Measurements from ENCODE around the gene TBC1D14.

TBC1D14 gene

DNA sequence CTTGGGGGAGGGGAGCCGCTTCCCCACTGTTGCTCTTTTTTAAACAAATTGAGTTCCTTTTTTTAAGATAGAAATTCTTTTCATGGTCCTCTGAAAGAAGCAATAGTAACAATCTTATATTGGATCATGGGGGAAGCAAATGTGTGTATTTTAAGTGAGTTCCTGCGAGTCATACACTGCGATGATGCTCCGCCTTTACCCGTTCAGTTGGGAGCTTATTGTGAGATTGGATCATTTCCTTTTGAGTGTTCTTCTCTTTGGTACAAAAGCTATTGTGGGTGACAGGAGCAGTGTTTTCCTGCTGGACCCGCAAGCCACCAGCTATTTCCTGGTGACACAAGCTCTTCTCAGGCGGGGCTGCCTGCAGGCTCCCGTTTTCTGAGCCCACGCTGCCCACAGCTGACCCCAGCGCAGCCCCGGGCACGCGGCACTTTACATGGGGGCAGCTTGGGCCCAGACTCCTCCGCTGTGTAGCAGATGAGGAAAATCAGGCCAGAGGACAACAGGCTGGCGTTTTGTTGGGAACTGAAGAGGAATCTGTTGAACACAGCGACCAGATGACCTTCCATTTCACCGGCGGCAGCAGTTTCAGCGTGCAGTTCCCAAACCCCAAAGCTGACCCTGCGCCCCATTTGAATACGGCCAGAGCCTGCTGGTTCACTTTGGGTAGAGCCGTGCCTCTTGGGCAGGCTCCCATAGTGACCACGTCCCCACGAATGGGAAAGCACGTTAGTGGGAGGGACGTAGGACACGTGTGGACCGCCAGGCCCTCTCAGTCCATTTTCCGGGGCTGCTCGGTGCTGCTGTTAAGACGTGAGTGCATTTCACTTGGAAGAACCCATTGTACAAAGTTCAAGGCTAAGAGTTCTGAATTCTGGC is 145.7 kb downstream of the TBC1D14 start:
- TF ChIP-seq, protein P1, sequence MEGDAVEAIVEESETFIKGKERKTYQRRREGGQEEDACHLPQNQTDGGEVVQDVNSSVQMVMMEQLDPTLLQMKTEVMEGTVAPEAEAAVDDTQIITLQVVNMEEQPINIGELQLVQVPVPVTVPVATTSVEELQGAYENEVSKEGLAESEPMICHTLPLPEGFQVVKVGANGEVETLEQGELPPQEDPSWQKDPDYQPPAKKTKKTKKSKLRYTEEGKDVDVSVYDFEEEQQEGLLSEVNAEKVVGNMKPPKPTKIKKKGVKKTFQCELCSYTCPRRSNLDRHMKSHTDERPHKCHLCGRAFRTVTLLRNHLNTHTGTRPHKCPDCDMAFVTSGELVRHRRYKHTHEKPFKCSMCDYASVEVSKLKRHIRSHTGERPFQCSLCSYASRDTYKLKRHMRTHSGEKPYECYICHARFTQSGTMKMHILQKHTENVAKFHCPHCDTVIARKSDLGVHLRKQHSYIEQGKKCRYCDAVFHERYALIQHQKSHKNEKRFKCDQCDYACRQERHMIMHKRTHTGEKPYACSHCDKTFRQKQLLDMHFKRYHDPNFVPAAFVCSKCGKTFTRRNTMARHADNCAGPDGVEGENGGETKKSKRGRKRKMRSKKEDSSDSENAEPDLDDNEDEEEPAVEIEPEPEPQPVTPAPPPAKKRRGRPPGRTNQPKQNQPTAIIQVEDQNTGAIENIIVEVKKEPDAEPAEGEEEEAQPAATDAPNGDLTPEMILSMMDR (IDR thresholded peaks at IDR 0.05): no peak
- H3K4me3 ChIP-seq: no peak overlapping the region
- H3K27ac ChIP-seq: no peak overlapping the region
- no peak for DNase-seq (ENCODE audit: low spot score)

DNA sequence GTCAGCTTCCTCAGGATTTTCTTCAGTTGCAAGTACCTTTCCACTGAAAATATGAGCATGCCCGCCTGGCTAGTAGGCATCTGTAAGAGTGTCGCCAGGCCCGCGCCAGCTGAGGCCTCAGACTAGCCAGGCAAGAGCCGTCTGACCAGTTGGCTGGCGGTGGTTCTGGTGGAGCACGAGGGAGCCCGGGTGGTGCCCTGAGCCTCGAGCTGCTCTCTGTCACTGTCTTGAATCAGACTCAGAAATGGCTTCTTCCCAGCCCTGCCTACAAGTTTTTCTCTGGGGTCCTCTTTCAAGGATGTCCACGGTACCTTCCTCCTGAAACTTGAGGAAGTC is 146.3 kb downstream of the TBC1D14 start:
- DNase-seq (ENCODE audit: low spot score): no peak
- Histone ChIP-seq H3K27ac (no peak overlapping the region), H3K4me3 (no peak overlapping the region)
- TF ChIP-seq, protein P1 (IDR thresholded peaks at IDR 0.05): no peak

DNA sequence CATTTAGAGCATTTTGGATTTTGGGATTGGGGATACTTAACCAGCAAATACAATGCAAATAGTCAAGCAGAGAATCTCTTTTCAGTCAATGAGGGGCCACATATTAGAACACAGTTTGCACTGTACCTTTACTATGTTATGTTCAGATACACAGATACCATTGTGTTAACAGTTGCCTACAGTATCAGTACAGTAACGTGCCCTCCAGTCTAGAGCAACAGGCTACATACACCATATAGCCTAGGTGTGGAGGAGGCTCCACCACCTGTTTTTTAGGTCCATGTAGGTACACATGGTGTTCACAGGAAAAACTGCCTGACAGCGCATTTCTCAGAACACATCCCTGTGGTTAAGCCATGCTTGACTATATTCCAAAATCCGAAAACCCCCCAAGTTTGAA is 149.2 kb downstream of the TBC1D14 start:
- no peak overlapping the region for H3K27ac ChIP-seq
- no peak overlapping the region for H3K4me3 ChIP-seq
- no peak for DNase-seq (ENCODE audit: low spot score)
- TF ChIP-seq, protein P1 (IDR thresholded peaks at IDR 0.05): no peak

DNA sequence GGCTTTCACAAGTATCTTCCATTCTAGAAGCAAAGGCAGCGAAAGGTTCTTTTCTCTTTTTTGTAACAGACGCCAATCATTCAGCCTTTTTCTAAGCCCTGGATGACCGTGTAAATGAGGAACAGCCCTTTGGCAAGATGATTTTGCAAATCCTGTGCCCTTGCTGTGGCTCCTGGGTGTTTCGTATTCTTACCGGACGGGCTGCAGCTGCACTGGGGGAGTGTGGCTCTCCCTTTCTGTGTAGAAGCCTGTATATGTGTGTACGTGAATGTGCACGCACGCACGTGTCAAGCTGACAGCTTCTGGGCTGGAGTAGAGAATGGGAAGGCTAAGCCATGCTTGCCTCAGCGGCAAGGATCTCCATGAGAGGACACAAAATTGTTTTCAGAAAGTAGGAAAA is 150.0 kb downstream of the TBC1D14 start:
- H3K4me3 ChIP-seq: no peak overlapping the region
- no peak overlapping the region for H3K27ac ChIP-seq
- no peak for DNase-seq (ENCODE audit: low spot score)
- TF ChIP-seq, protein P1 (IDR thresholded peaks at IDR 0.05): no peak

DNA sequence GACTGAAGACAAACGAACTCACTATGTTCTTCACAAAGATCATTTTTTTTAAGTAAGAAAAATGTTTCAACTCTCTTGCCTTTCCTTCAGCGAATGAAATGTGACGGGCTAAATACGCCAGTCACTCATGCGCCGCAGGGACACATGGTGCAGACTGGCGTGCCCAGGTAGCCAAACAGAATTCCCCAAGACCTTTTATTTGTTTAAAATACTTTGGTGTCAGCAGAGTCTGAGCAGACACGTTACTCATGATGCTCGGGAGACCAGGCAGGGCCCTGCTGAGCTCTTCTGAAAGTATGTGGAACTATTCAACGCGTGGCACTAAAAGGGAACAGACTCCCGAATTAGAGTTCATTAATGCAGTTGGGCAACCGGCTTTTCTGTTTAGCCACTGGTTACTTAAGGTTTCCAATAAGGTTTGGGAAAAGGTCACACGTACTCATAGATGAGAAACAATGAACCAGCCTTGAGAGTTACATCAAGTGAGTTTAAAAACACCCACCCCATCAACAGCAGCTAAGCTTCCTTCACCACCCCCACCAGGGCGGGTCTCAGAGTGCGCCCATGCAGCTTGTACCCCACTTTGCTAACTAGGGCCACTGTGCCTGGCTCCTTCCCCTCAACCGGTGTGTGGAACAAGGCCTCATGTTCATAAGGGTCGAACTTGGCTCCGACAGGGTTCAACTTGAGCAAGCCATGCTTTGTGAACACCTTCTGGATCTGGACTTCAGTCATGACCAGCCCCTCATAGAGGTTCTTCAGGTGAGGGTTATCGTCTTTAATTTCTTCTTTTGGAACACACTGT is 150.9 kb downstream of the TBC1D14 start:
- no peak for DNase-seq (ENCODE audit: low spot score)
- no peak overlapping the region for H3K4me3 ChIP-seq
- TF ChIP-seq, protein P1 (IDR thresholded peaks at IDR 0.05): no peak
- no peak overlapping the region for H3K27ac ChIP-seq

DNA sequence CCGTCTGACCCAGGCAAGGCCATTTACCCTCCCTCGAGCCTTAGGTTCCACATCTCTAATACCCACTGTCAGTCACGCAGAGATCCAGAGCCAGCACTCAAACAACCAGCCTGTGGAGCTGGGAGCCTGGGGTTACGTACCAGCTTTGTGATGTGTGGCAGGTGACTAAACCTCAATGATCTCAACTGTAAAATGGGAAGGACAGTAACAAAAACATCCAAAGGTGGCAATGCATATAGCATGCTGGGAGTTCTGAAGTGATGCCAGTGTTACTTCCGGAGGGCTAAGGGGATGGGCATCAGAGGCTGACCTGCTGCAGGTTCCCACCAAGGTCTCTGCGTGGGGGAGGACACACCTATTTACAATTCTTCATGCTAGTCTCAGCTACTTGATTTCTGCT is 152.2 kb downstream of the TBC1D14 start:
- no peak overlapping the region for H3K27ac ChIP-seq
- no peak overlapping the region for H3K4me3 ChIP-seq
- DNase-seq (ENCODE audit: low spot score): no peak
- TF ChIP-seq, protein P1 (IDR thresholded peaks at IDR 0.05): no peak
